Astrocyte (in vitro differentiated cells and primary cell): Measurements from ENCODE around the gene TPPP3. TPM values are rescaled to one million over a fixed set of nuclear protein-coding genes. Genes with fewer than 3 reads are reported as not detected.

Source experiments
- DNase-seq: peaks from one replicate; pipeline ENCODE4 v3.0.0-alpha.2; 2010; ENCODE audit warnings: low read depth
- FAIRE-seq: peaks from 2 replicates; lab custom pipeline; 2011; peaks lifted over from hg19 to GRCh38; lab: Jason Lieb, UNC
- H2AFZ ChIP-seq: 2 replicates; pipeline ENCODE4 v1.6.0; 2012; ENCODE audit warnings: low read depth, low read length, inconsistent platforms
- H3K27ac ChIP-seq: 2 replicates; pipeline ENCODE4 v1.5.1; 2011; ENCODE audit warnings: low read depth, low read length, inconsistent platforms
- H3K27me3 ChIP-seq: 2 replicates; pipeline ENCODE4 v1.6.0; 2011; ENCODE audit warnings: low read length, inconsistent platforms; ENCODE audit not compliant: insufficient read depth
- H3K36me3 ChIP-seq: 2 replicates; pipeline ENCODE4 v1.5.1; 2011; ENCODE audit warnings: low read length, inconsistent platforms; ENCODE audit not compliant: insufficient read depth
- H3K4me1 ChIP-seq: 2 replicates; pipeline ENCODE4 v1.5.1; 2011; ENCODE audit warnings: low read length, inconsistent platforms; ENCODE audit not compliant: insufficient read depth
- H3K4me2 ChIP-seq: 2 replicates; pipeline ENCODE4 v1.6.0; 2012; ENCODE audit warnings: low read length, inconsistent platforms
- H3K4me3 ChIP-seq: 2 replicates; pipeline ENCODE4 v1.5.1; 2011; ENCODE audit warnings: low read depth, mild to moderate bottlenecking, low read length, inconsistent platforms; ENCODE audit not compliant: insufficient read depth
- H3K79me2 ChIP-seq: 2 replicates; pipeline ENCODE4 v1.6.0; 2012; ENCODE audit warnings: mild to moderate bottlenecking, low read length, inconsistent platforms; ENCODE audit not compliant: insufficient read depth
- H3K9ac ChIP-seq: 2 replicates; pipeline ENCODE4 v1.6.0; 2012; ENCODE audit warnings: mild to moderate bottlenecking, low read length, inconsistent platforms
- H3K9me3 ChIP-seq: 2 replicates; pipeline ENCODE4 v1.5.1; 2012; ENCODE audit warnings: low read depth, mild to moderate bottlenecking, low read length, inconsistent platforms; ENCODE audit not compliant: insufficient read depth
- H4K20me1 ChIP-seq: 2 replicates; pipeline ENCODE4 v1.6.0; 2012; ENCODE audit warnings: low read length, inconsistent platforms; ENCODE audit not compliant: insufficient read depth
- H3K27ac Mint-ChIP-seq: one replicate; pipeline ENCODE4 v1.8.0; 2021; ENCODE audit warnings: mild to moderate bottlenecking, mixed read lengths; ENCODE audit not compliant: unreplicated experiment
- H3K27me3 Mint-ChIP-seq: one replicate; pipeline ENCODE4 v1.8.0; 2021; ENCODE audit warnings: low read depth, mixed read lengths; ENCODE audit not compliant: unreplicated experiment
- H3K36me3 Mint-ChIP-seq: one replicate; pipeline ENCODE4 v1.8.0; 2021; ENCODE audit warnings: low read depth, mixed read lengths; ENCODE audit not compliant: unreplicated experiment
- H3K4me1 Mint-ChIP-seq: one replicate; pipeline ENCODE4 v1.8.0; 2021; ENCODE audit warnings: low read depth, mixed read lengths; ENCODE audit not compliant: unreplicated experiment
- H3K4me3 Mint-ChIP-seq: one replicate; pipeline ENCODE4 v1.8.0; 2021; ENCODE audit warnings: mild to moderate bottlenecking, moderate library complexity, mixed read lengths; ENCODE audit not compliant: unreplicated experiment
- H3K9me3 Mint-ChIP-seq: one replicate; pipeline ENCODE4 v1.8.0; 2021; ENCODE audit warnings: mild to moderate bottlenecking, mixed read lengths; ENCODE audit not compliant: unreplicated experiment
- CTCF ChIP-seq: IDR thresholded peaks from 2 replicates; pipeline ENCODE4 v1.5.1; 2011; ENCODE audit warnings: low read depth, mild to moderate bottlenecking, inconsistent platforms, low read length, moderate library complexity; ENCODE audit not compliant: insufficient read depth
- EZH2 ChIP-seq: IDR thresholded peaks from 2 replicates; pipeline ENCODE4 v1.6.1; 2012; ENCODE audit warnings: mild to moderate bottlenecking, low read length, inconsistent platforms; ENCODE audit not compliant: insufficient read depth
- total RNA-seq: library from RNA; stranded (reverse); gene quantifications from 2 replicates; pipeline ENCODE4 v1.2.1, GENCODE V29; 2021

The TPPP3 gene
- total RNA-seq, 1 donor from 2014 or later = 0.75 TPM

- H3K9ac ChIP-seq = peak overlapping the region; percentile 67
- Mint-ChIP-seq H3K9me3 (peaks cover 2% of the 10 kb centered on the region), H3K27ac (no peak overlapping the region), H3K36me3 (peaks cover 2% of the 10 kb centered on the region), H3K27me3 (peaks cover 59% of the 10 kb centered on the region), H3K4me3 (peak overlapping the region; percentile 34), H3K4me1 (no peaks in the 10 kb centered on the region)
- H3K27ac ChIP-seq = no peak overlapping the region
- H4K20me1 ChIP-seq = no peaks in the 10 kb centered on the region
- H3K36me3 ChIP-seq = no peaks in the 10 kb centered on the region
- peaks cover 23% of the 10 kb centered on the region for H3K4me1 ChIP-seq
- peak overlapping the region; percentile 41 for H3K4me3 ChIP-seq
- no peaks in the 10 kb centered on the region for H3K79me2 ChIP-seq
- no peak for TF ChIP-seq CTCF
- TF ChIP-seq EZH2 = no peak
- no peak for DNase-seq
- peak overlapping the region; percentile 49 for H2AFZ ChIP-seq
- no peak for FAIRE-seq
- H3K9me3 ChIP-seq = no peaks in the 10 kb centered on the region
- H3K4me2 ChIP-seq = peak overlapping the region; percentile 82
- peaks cover 3% of the 10 kb centered on the region for H3K27me3 ChIP-seq
These were observed 818 bp downstream of the TPPP3 start for GRCh38 chr16:67392301-67393059.

GRCh38 chr16:67391424-67392300, 1.6 kb downstream of the TPPP3 start:
- H3K27ac Mint-ChIP-seq = no peak overlapping the region
- H3K79me2 ChIP-seq = no peaks in the 10 kb centered on the region
- H4K20me1 ChIP-seq = no peaks in the 10 kb centered on the region
- H3K4me3 Mint-ChIP-seq = no peak overlapping the region
- H3K27me3 Mint-ChIP-seq = peaks cover 62% of the 10 kb centered on the region
- peaks cover 2% of the 10 kb centered on the region for H3K9me3 Mint-ChIP-seq
- no peaks in the 10 kb centered on the region for H3K36me3 ChIP-seq
- H3K27me3 ChIP-seq = peaks cover 3% of the 10 kb centered on the region
- no peak overlapping the region for H3K27ac ChIP-seq
- H2AFZ ChIP-seq = no peak overlapping the region
- H3K4me1 Mint-ChIP-seq = no peaks in the 10 kb centered on the region
- DNase-seq (no peak), FAIRE-seq (no peak)
- H3K9ac ChIP-seq = no peak overlapping the region
- H3K4me3 ChIP-seq = no peak overlapping the region
- no peak overlapping the region for H3K4me2 ChIP-seq
- H3K4me1 ChIP-seq = peaks cover 20% of the 10 kb centered on the region
- TF ChIP-seq CTCF = no peak
- TF ChIP-seq EZH2 = no peak
- H3K9me3 ChIP-seq = no peaks in the 10 kb centered on the region
- H3K36me3 Mint-ChIP-seq = peaks cover 2% of the 10 kb centered on the region
